ENCODE results near the gene MEG3. TPM values are rescaled to one million over a fixed set of nuclear protein-coding genes. Genes with fewer than 3 reads are reported as not detected.

MEG3 gene
- total and polyA plus RNA-seq, 2 donors (not counting 3 experiments of a cell fraction or from before 2014, with no cell fraction given): 378 to 508 TPM

- no TSS peak for BruUV-seq (replicated peaks)
- Histone ChIP-seq H3K27ac (ENCODE audit: insufficient read depth, low read depth, low read length) (no peak overlapping the region), H3K27me3 (ENCODE audit: control insufficient read depth in 2 of 2, insufficient read depth in 2 of 2, low read length in 2 of 2) (peaks cover 0 to 4% of the 10 kb centered on the region in 2 experiments), H3K9ac (replicated peaks; ENCODE audit: extremely low read depth, insufficient read depth, low read length) (no peak overlapping the region), H3K36me3 (ENCODE audit: control insufficient read depth in 2 of 2, extremely low read depth in 1 of 2, insufficient read depth in 2 of 2, low read length in 2 of 2) (no peaks in the 10 kb centered on the region), H3K4me2 (ENCODE audit: insufficient read depth, low read length) (no peak overlapping the region), H2AFZ (ENCODE audit: low read depth, low read length) (no peak overlapping the region), H3K4me3 (replicated peaks in 1 of 3; ENCODE audit: insufficient read depth in 1 of 3, low read depth in 1 of 3, low read length in 3 of 3) (no peak overlapping the region), H3K9me1 (replicated peaks; ENCODE audit: control insufficient read depth, extremely low read depth, insufficient read depth, low read length) (no peaks in the 10 kb centered on the region), H3K9me3 (replicated peaks; ENCODE audit: control insufficient read depth, insufficient read depth, low read length) (no peaks in the 10 kb centered on the region), H3K4me1 (ENCODE audit: control insufficient read depth, extremely low read depth, insufficient read depth, low read length) (peaks cover 5% of the 10 kb centered on the region), H3K79me2 (ENCODE audit: control insufficient read depth, insufficient read depth, low read length) (no peaks in the 10 kb centered on the region), H4K20me1 (replicated peaks; ENCODE audit: control insufficient read depth, extremely low read depth, insufficient read depth, low read length) (no peaks in the 10 kb centered on the region)
- TF ChIP-seq EZH2 (IDR thresholded peaks at IDR 0.05; ENCODE audit: borderline replicate concordance, low read depth, low read length, severe bottlenecking) (no peak), JUN (IDR thresholded peaks at IDR 0.05; ENCODE audit: borderline replicate concordance, insufficient read depth, insufficient read length, low read depth) (no peak), MAX (IDR thresholded peaks at IDR 0.05; ENCODE audit: insufficient read depth, insufficient read length) (no peak)
- dilution Hi-C loops (cut with MboI; ENCODE audit: extremely low pct_ligation_motif_present, low sequenced_read_pairs): no loop called here
- POLR2A ChIA-PET: interaction anchor here (0.6 kb wide), 1 partner anchor 469 kb away, joined by 3 read pairs; no protein-coding TSS in a partner anchor
- CTCF ChIA-PET: interaction anchor here (1.0 kb wide), 1 partner anchor 111 kb away, joined by 3 read pairs; no protein-coding TSS in a partner anchor
- DNase-seq (ENCODE audit: low read depth, low spot score): no peak
- no peak for FAIRE-seq
- intact Hi-C loops (cut with micrococcal nuclease): no loop called here
Observed at GRCh38 chr14:100820957-100821356, 5.0 kb upstream of the MEG3 start.

GRCh38 chr14:100822013-100822412, 3.9 kb upstream of the MEG3 start:
- Histone ChIP-seq H3K9me1 (replicated peaks; ENCODE audit: control insufficient read depth, extremely low read depth, insufficient read depth, low read length) (no peaks in the 10 kb centered on the region), H3K4me3 (replicated peaks in 1 of 3; ENCODE audit: insufficient read depth in 1 of 3, low read depth in 1 of 3, low read length in 3 of 3) (no peak overlapping the region), H3K79me2 (ENCODE audit: control insufficient read depth, insufficient read depth, low read length) (peaks cover 8% of the 10 kb centered on the region), H3K36me3 (ENCODE audit: control insufficient read depth in 2 of 2, extremely low read depth in 1 of 2, insufficient read depth in 2 of 2, low read length in 2 of 2) (no peaks in the 10 kb centered on the region), H3K9me3 (replicated peaks; ENCODE audit: control insufficient read depth, insufficient read depth, low read length) (no peaks in the 10 kb centered on the region), H3K27me3 (ENCODE audit: control insufficient read depth in 2 of 2, insufficient read depth in 2 of 2, low read length in 2 of 2) (peaks cover 0 to 4% of the 10 kb centered on the region in 2 experiments), H3K9ac (replicated peaks; ENCODE audit: extremely low read depth, insufficient read depth, low read length) (no peak overlapping the region), H4K20me1 (replicated peaks; ENCODE audit: control insufficient read depth, extremely low read depth, insufficient read depth, low read length) (no peaks in the 10 kb centered on the region), H3K4me1 (ENCODE audit: control insufficient read depth, extremely low read depth, insufficient read depth, low read length) (no peaks in the 10 kb centered on the region), H2AFZ (ENCODE audit: low read depth, low read length) (no peak overlapping the region), H3K4me2 (ENCODE audit: insufficient read depth, low read length) (no peak overlapping the region), H3K27ac (ENCODE audit: insufficient read depth, low read depth, low read length) (no peak overlapping the region)
- no TSS peak for BruUV-seq (replicated peaks)
- no peak for TF ChIP-seq FOS (IDR thresholded peaks at IDR 0.05; ENCODE audit: borderline replicate concordance, insufficient read depth, low read length)
- TF ChIP-seq JUN (IDR thresholded peaks at IDR 0.05; ENCODE audit: borderline replicate concordance, insufficient read depth, insufficient read length, low read depth): no peak
- no peak for TF ChIP-seq POLR2A (IDR thresholded peaks at IDR 0.05; ENCODE audit: low read depth, low read length)
- TF ChIP-seq MAX (IDR thresholded peaks at IDR 0.05; ENCODE audit: insufficient read depth, insufficient read length): no peak
- no peak for TF ChIP-seq EZH2 (IDR thresholded peaks at IDR 0.05; ENCODE audit: borderline replicate concordance, low read depth, low read length, severe bottlenecking)
- TF ChIP-seq MYC (IDR thresholded peaks at IDR 0.05; ENCODE audit: low read depth, low read length): no peak
- no peak for TF ChIP-seq POLR2AphosphoS5 (IDR thresholded peaks at IDR 0.05; ENCODE audit: insufficient read depth, low read depth, low read length)
- no peak for TF ChIP-seq GATA2 (IDR thresholded peaks at IDR 0.05; ENCODE audit: insufficient read depth, insufficient read length, low read depth, low read length)
- no peak for TF ChIP-seq CTCF (IDR thresholded peaks at IDR 0.05; ENCODE audit: extremely low read depth in 1 of 2, insufficient read depth in 1 of 2, low read depth in 1 of 2, low read length in 2 of 2)
- DNase-seq (ENCODE audit: low read depth, low spot score): no peak
- dilution Hi-C loops (cut with MboI; ENCODE audit: extremely low pct_ligation_motif_present, low sequenced_read_pairs): no loop called here
- no peak for FAIRE-seq
- ChIA-PET CTCF (interaction anchor here (1.6 kb wide), 1 partner anchor 112 kb away, joined by 3 read pairs; no protein-coding TSS in a partner anchor), POLR2A (no interaction called here)
- intact Hi-C loops (cut with micrococcal nuclease): no loop called here
